RWPE2 (cell line): ENCODE measurements around the gene BHLHE40.

Experiments used
- ATAC-seq: fragments of 200-7000 bp; cut with Tn5 transposase; 3 replicates; pipeline ENCODE4 v1.9.1; 2021; ENCODE audit warnings: low read depth
- DNase-seq: peaks from one replicate; pipeline ENCODE4 v3.0.0-alpha.2; 2020; ENCODE audit warnings: low spot score
- H3K27ac ChIP-seq: fragments of 450-650 bp; 2 replicates; pipeline ENCODE4 v1.5.1; 2017; ENCODE audit warnings: mild to moderate bottlenecking; ENCODE audit not compliant: poor library complexity, severe bottlenecking
- H3K27me3 ChIP-seq: fragments of 250-450 bp; sonication (Bioruptor Pico); 2 replicates; pipeline ENCODE4 v1.5.1; 2021; ENCODE audit warnings: mild to moderate bottlenecking, moderate library complexity; ENCODE audit not compliant: insufficient read depth, poor library complexity, severe bottlenecking
- H3K36me3 ChIP-seq: fragments of 250-450 bp; sonication (Bioruptor Pico); 2 replicates; pipeline ENCODE4 v1.5.1; 2020; ENCODE audit warnings: low read depth, mild to moderate bottlenecking, moderate library complexity
- H3K4me1 ChIP-seq: fragments of 250-450 bp; sonication (Bioruptor Pico); 2 replicates; pipeline ENCODE4 v1.5.1; 2021; ENCODE audit warnings: mild to moderate bottlenecking, moderate library complexity; ENCODE audit not compliant: insufficient read depth, poor library complexity, severe bottlenecking
- H3K4me3 ChIP-seq: fragments of 250-450 bp; sonication (Bioruptor Pico); 2 replicates; pipeline ENCODE4 v1.5.1; 2021; ENCODE audit warnings: mild to moderate bottlenecking, moderate library complexity; ENCODE audit not compliant: severe bottlenecking
- H3K9me3 ChIP-seq: fragments of 250-450 bp; sonication (Bioruptor Pico); 2 replicates; pipeline ENCODE4 v1.5.1; 2021; ENCODE audit warnings: mild to moderate bottlenecking, moderate library complexity; ENCODE audit not compliant: severe bottlenecking
- CTCF ChIP-seq: fragments of 450-650 bp; IDR thresholded peaks from one replicate; pipeline ENCODE4 v1.5.1; 2017; ENCODE audit warnings: mild to moderate bottlenecking, moderate library complexity; ENCODE audit not compliant: poor library complexity, severe bottlenecking

Gene BHLHE40

GRCh38 chr3:4938281-4938982 is 40.8 kb upstream of the BHLHE40 start:
- Histone ChIP-seq H3K27me3 (no peaks in the 10 kb centered on the region), H3K4me1 (no peaks in the 10 kb centered on the region), H3K4me3 (no peak overlapping the region), H3K27ac (no peak overlapping the region), H3K36me3 (no peaks in the 10 kb centered on the region), H3K9me3 (no peaks in the 10 kb centered on the region)
- ATAC-seq (no peak), DNase-seq (no peak)
- TF ChIP-seq CTCF = no peak

GRCh38 chr3:4939276-4939675 is 40.0 kb upstream of the BHLHE40 start:
- no peak overlapping the region for H3K4me3 ChIP-seq
- H3K4me1 ChIP-seq = no peaks in the 10 kb centered on the region
- ATAC-seq (no peak), DNase-seq (no peak)
- no peak overlapping the region for H3K27ac ChIP-seq
- no peaks in the 10 kb centered on the region for H3K27me3 ChIP-seq
- H3K9me3 ChIP-seq = no peaks in the 10 kb centered on the region
- H3K36me3 ChIP-seq = no peaks in the 10 kb centered on the region
- TF ChIP-seq CTCF = no peak

GRCh38 chr3:4940985-4941384 is 38.3 kb upstream of the BHLHE40 start:
- H3K9me3 ChIP-seq = no peaks in the 10 kb centered on the region
- H3K27ac ChIP-seq = no peak overlapping the region
- DNase-seq = no peak
- H3K4me3 ChIP-seq = no peak overlapping the region
- H3K27me3 ChIP-seq = no peaks in the 10 kb centered on the region
- no peak for TF ChIP-seq CTCF
- ATAC-seq = no peak
- no peaks in the 10 kb centered on the region for H3K4me1 ChIP-seq
- no peaks in the 10 kb centered on the region for H3K36me3 ChIP-seq

- H3K4me3 ChIP-seq = no peak overlapping the region
- H3K9me3 ChIP-seq = no peaks in the 10 kb centered on the region
- H3K27me3 ChIP-seq = no peaks in the 10 kb centered on the region
- peak; percentile 23 for TF ChIP-seq CTCF
- no peaks in the 10 kb centered on the region for H3K4me1 ChIP-seq
- H3K36me3 ChIP-seq = no peaks in the 10 kb centered on the region
- peak; percentile 44; the same call in 2 of the 3 replicates for ATAC-seq
- no peak for DNase-seq
- no peak overlapping the region for H3K27ac ChIP-seq
These were observed 35.7 kb upstream of the BHLHE40 start for GRCh38 chr3:4943549-4943948.

GRCh38 chr3:4945324-4945723 is 33.9 kb upstream of the BHLHE40 start:
- H3K9me3 ChIP-seq = no peaks in the 10 kb centered on the region
- H3K27ac ChIP-seq = no peak overlapping the region
- no peaks in the 10 kb centered on the region for H3K36me3 ChIP-seq
- no peak for ATAC-seq
- H3K4me1 ChIP-seq = no peaks in the 10 kb centered on the region
- DNase-seq = no peak
- TF ChIP-seq CTCF = no peak
- H3K27me3 ChIP-seq = no peaks in the 10 kb centered on the region
- H3K4me3 ChIP-seq = no peak overlapping the region
